ENCODE results near the gene HOXD10. TPM values are rescaled to one million over a fixed set of nuclear protein-coding genes. Genes with fewer than 3 reads are reported as not detected.
A peak's percentile ranks its signal among the peaks of the same experiment; 100 is the strongest.

Gene HOXD10
- total RNA-seq, 1 donor from 2014 or later = not detected

- Histone ChIP-seq H3K36me3 (no peaks in the 10 kb centered on the region), H3K9ac (no peak overlapping the region), H3K9me3 (ENCODE audit: low read depth) (no peaks in the 10 kb centered on the region), H3K4me3 (no peak overlapping the region), H3K27me3 (peaks cover 100% of the 10 kb centered on the region), H3K27ac (no peak overlapping the region), H3K4me2 (no peak overlapping the region), H3F3A (ENCODE audit: low read depth) (peaks cover 3% of the 10 kb centered on the region), H3K79me2 (ENCODE audit: low read depth) (no peaks in the 10 kb centered on the region), H4K20me1 (ENCODE audit: low read depth) (peaks cover 88% of the 10 kb centered on the region), H2AFZ (replicated peaks) (no peak overlapping the region), H3K4me1 (peaks cover 3% of the 10 kb centered on the region)
- Mint-ChIP-seq H3K4me1 (peaks cover 17% of the 10 kb centered on the region), H3K9me3 (peaks cover 11% of the 10 kb centered on the region), H3K36me3 (no peaks in the 10 kb centered on the region), H3K27me3 (ENCODE audit: insufficient read depth, low read depth) (peaks cover 85% of the 10 kb centered on the region), H3K4me3 (no peak overlapping the region), H3K27ac (no peak overlapping the region)
- TF ChIP-seq EZH2 (IDR thresholded peaks at IDR 0.05) = no peak
- no peak for TF ChIP-seq CTCF (IDR thresholded peaks at IDR 0.05)
- no peak for TF ChIP-seq EZH2phosphoT487 (IDR thresholded peaks at IDR 0.05)
- DNase-seq (ENCODE audit: low spot score) = no peak
Observed at GRCh38 chr2:176127774-176128072, 11.1 kb downstream of the HOXD10 start.

DNA sequence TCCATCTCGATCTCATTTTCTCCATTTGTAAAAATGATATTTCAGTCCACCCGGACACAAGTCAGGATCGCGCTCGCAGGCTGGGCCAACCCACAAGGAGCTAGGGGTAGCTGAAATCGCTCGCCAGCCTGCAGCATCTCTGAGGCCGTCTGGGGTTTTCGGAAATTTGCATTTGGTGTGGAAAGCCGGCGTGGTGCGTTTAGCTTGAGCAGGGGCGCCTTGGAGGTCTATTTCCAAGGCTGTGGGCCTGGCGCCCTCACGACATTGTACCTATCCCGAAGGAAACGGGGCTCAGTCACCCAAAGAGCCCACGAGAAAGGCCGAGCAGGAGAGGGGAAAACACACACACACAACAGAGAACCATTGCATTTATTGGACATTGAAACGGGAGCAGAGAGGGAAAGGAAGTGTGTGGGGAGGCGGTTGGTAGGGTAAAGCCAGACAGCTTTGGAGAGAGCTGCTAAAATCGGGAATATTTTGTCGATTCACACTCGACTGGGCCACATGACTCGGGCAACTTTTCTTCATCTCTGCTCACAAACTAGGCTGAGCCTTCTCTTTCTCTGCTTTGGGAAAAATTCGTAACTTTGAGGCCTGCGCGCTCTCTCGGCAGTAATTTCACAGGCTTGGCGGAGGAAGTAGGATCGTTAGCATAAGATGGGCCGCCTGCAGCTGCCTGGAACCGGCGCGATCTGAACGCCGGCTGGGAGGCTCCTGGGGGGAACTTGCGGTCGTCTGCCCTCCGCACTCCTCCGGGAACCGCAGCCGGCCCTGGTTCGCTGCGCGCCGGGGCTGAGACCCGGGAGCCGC lies 11.8 kb downstream of the HOXD10 start:
- peak overlapping the region; percentile 69 for H3K4me2 ChIP-seq
- Mint-ChIP-seq H3K27me3 (ENCODE audit: insufficient read depth, low read depth) (peaks cover 90% of the 10 kb centered on the region), H3K4me1 (peaks cover 17% of the 10 kb centered on the region), H3K27ac (no peak overlapping the region), H3K36me3 (no peaks in the 10 kb centered on the region), H3K9me3 (peaks cover 11% of the 10 kb centered on the region), H3K4me3 (peak overlapping the region; percentile 79)
- no peaks in the 10 kb centered on the region for H3K79me2 ChIP-seq (ENCODE audit: low read depth)
- no peak overlapping the region for H2AFZ ChIP-seq (replicated peaks)
- DNase-seq (ENCODE audit: low spot score) = peak; percentile 68
- H3K9ac ChIP-seq = no peak overlapping the region
- H3K4me1 ChIP-seq = peaks cover 3% of the 10 kb centered on the region
- H3K27ac ChIP-seq = no peak overlapping the region
- H4K20me1 ChIP-seq (ENCODE audit: low read depth) = peaks cover 90% of the 10 kb centered on the region
- H3K4me3 ChIP-seq = no peak overlapping the region
- H3F3A ChIP-seq (ENCODE audit: low read depth) = peaks cover 3% of the 10 kb centered on the region
- H3K36me3 ChIP-seq = no peaks in the 10 kb centered on the region
- H3K27me3 ChIP-seq = peaks cover 100% of the 10 kb centered on the region
- TF ChIP-seq CTCF (IDR thresholded peaks at IDR 0.05) = no peak
- TF ChIP-seq EZH2 (IDR thresholded peaks at IDR 0.05) = peak; percentile 9
- TF ChIP-seq EZH2phosphoT487 (IDR thresholded peaks at IDR 0.05) = peak; percentile 33
- H3K9me3 ChIP-seq (ENCODE audit: low read depth) = no peaks in the 10 kb centered on the region

DNA sequence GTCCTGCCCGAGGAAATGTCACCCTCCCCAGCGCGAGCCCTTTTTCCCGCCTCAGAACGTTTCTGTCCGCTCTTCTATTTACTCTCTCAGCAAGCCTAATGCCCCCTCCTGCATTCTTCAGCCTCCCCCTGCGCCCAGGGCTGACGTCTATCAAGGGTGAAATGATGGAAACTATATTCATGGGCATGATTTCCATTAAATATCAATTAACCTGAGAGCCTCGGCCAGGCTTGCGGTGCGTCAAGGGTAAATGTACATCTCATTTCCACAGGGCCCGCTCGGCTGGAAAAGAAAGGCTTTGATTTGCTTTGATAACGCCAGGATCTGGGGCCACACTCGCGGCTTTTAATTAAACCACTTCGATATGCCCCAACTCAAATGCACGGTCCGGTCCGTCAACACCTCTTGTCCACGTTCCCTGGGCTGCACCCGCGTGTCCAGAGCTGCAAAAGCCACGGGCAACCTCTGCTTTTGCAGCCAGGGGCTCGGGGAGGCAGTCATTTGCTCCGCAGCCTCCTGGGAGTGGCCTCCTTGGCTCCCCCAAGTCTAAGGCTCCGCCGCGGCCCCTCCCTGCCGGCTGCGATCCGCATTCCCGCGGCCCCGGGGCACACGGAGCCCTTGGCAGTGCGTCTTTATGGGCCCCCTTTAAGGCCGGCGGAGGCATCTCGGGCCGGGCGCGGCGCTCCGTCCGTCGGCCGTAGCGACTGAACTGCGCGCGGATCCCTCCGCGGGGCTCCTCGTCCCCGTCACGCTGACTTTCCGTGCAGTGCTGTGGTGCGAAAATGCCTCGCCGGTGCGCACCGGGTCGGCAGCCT lies 12.6 kb downstream of the HOXD10 start, which contains the start of gene HOXD8:
TSS of gene HOXD8 (plus strand) at position 724 of the 815 bp plus-strand sequence. CDS start 662 bp downstream, outside the sequence.
- no peaks in the 10 kb centered on the region for H3K9me3 ChIP-seq (ENCODE audit: low read depth)
- no peak within 1 kb of the TSS for H3K9ac ChIP-seq
- H3K27ac ChIP-seq = no peak within 1 kb of the TSS
- Mint-ChIP-seq H3K36me3 (no peaks in the 10 kb centered on the region), H3K27ac (no peak within 1 kb of the TSS), H3K9me3 (peaks cover 8% of the 10 kb centered on the region), H3K4me3 (peak within 1 kb of the TSS; percentile 79), H3K27me3 (ENCODE audit: insufficient read depth, low read depth) (peaks cover 90% of the 10 kb centered on the region), H3K4me1 (peaks cover 12% of the 10 kb centered on the region)
- H3K36me3 ChIP-seq = no peaks in the 10 kb centered on the region
- H3K4me1 ChIP-seq = peaks cover 3% of the 10 kb centered on the region
- no peaks in the 10 kb centered on the region for H3K79me2 ChIP-seq (ENCODE audit: low read depth)
- H3K4me3 ChIP-seq = peak within 1 kb of the TSS; percentile 39
- H3K27me3 ChIP-seq = peaks cover 100% of the 10 kb centered on the region
- TF ChIP-seq CTCF (IDR thresholded peaks at IDR 0.05) (no peak), EZH2phosphoT487 (IDR thresholded peaks at IDR 0.05) (peak; percentile 92), EZH2 (IDR thresholded peaks at IDR 0.05) (peak; percentile 95)
- peaks cover 90% of the 10 kb centered on the region for H4K20me1 ChIP-seq (ENCODE audit: low read depth)
- peak within 1 kb of the TSS; percentile 69 for H3K4me2 ChIP-seq
- peak; percentile 88 for DNase-seq (ENCODE audit: low spot score)
- H2AFZ ChIP-seq (replicated peaks) = no peak within 1 kb of the TSS
- H3F3A ChIP-seq (ENCODE audit: low read depth) = peaks cover 3% of the 10 kb centered on the region
